ENCODE measurements around the gene DLG2. TPM values are rescaled to one million over a fixed set of nuclear protein-coding genes. Genes with fewer than 3 reads are reported as not detected.

Gene DLG2
- total and polyA plus RNA-seq, 2 donors (not counting 3 experiments of a cell fraction or from before 2014, with no cell fraction given), result 0.15 to 1.1 TPM

DNA sequence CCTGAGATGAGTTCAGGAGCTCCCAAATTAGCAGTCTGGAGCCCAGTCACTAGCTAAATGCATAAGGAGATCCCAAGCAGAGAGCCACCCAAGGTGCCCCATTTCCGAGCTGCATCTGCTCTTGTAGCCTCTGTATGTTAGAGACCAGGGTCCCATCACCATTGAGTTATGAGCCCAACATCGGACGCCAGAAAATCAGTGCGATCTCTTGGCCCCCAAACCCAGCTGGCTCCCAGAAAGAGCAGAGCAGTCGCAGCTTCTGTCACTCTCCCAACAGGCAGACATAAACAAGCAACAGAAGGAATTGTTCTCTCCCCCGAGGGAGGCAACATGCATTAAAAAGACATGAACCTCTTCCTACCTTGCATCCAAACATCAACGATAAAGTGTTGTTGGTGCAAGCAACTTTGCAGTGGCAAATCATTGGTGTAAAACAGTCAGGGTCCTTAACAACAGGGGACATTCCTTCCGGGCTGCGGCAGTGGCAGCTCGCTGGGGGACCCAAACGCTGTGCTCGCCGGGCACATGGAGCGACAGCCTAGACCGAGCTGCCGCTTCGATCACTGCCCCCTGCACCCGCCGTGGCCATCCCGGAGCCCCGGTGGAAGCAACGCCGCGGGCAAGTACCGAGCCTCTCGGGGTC is 907.1 kb downstream of the DLG2 start:
- Histone ChIP-seq H3K9me3 (replicated peaks; ENCODE audit: control insufficient read depth, insufficient read depth, low read length) (no peaks in the 10 kb centered on the region), H3K4me3 (replicated peaks in 1 of 3; ENCODE audit: insufficient read depth in 1 of 3, low read depth in 1 of 3, low read length in 3 of 3) (no peak overlapping the region), H3K79me2 (ENCODE audit: control insufficient read depth, insufficient read depth, low read length) (no peaks in the 10 kb centered on the region), H3K27me3 (ENCODE audit: control insufficient read depth in 2 of 2, insufficient read depth in 2 of 2, low read length in 2 of 2) (no peaks in the 10 kb centered on the region), H3K9ac (replicated peaks; ENCODE audit: extremely low read depth, insufficient read depth, low read length) (no peak overlapping the region), H3K36me3 (ENCODE audit: control insufficient read depth in 2 of 2, extremely low read depth in 1 of 2, insufficient read depth in 2 of 2, low read length in 2 of 2) (no peaks in the 10 kb centered on the region), H3K27ac (ENCODE audit: insufficient read depth, low read depth, low read length) (no peak overlapping the region), H2AFZ (ENCODE audit: low read depth, low read length) (no peak overlapping the region), H3K4me1 (ENCODE audit: control insufficient read depth, extremely low read depth, insufficient read depth, low read length) (no peaks in the 10 kb centered on the region), H3K4me2 (ENCODE audit: insufficient read depth, low read length) (no peak overlapping the region), H4K20me1 (replicated peaks; ENCODE audit: control insufficient read depth, extremely low read depth, insufficient read depth, low read length) (no peaks in the 10 kb centered on the region), H3K9me1 (replicated peaks; ENCODE audit: control insufficient read depth, extremely low read depth, insufficient read depth, low read length) (no peaks in the 10 kb centered on the region)
- FAIRE-seq (no peak), DNase-seq (ENCODE audit: low read depth, low spot score) (no peak)
- no peak for TF ChIP-seq MYC (IDR thresholded peaks at IDR 0.05; ENCODE audit: low read depth, low read length)
- no peak for TF ChIP-seq POLR2A (IDR thresholded peaks at IDR 0.05; ENCODE audit: low read depth, low read length)
- TF ChIP-seq EZH2 (IDR thresholded peaks at IDR 0.05; ENCODE audit: borderline replicate concordance, low read depth, low read length, severe bottlenecking), result no peak
- TF ChIP-seq, protein P1, sequence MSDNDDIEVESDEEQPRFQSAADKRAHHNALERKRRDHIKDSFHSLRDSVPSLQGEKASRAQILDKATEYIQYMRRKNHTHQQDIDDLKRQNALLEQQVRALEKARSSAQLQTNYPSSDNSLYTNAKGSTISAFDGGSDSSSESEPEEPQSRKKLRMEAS (IDR thresholded peaks at IDR 0.05; ENCODE audit: insufficient read depth, insufficient read length), result no peak
- BruUV-seq (replicated peaks), result no TSS peak
- dilution Hi-C loops (cut with MboI; ENCODE audit: extremely low pct_ligation_motif_present, low sequenced_read_pairs), result no loop called here
- CTCF ChIA-PET, result no interaction called here
- intact Hi-C loops (cut with micrococcal nuclease), result no loop called here
- POLR2A ChIA-PET, result no interaction called here

DNA sequence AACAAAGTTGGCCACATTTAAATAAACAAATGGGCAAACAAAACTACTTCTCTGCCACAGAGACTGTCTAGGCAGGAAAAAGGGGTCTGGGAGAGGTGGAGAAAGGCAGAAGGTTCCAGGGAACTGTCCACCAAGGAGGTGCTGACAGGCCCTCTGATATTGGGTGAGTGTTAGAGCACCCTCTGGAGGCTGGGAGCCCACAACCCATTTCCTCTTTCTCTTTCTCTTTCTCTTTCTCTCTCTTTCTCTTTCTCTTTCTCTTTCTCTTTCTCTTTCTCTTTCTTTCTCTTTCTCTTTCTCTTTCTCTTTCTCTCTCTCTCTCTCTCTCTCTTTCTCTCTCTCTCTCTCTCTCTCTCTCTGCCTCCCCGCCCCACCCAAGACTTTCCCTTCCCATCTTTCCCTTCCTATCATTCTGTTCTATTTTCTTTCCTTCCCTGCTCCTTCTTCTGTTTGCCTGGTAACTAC is 912.8 kb downstream of the DLG2 start:
- intact Hi-C loops (cut with micrococcal nuclease), result no loop called here
- Histone ChIP-seq H2AFZ (ENCODE audit: low read depth, low read length) (no peak overlapping the region), H3K4me2 (ENCODE audit: insufficient read depth, low read length) (no peak overlapping the region), H3K4me3 (replicated peaks in 1 of 3; ENCODE audit: insufficient read depth in 1 of 3, low read depth in 1 of 3, low read length in 3 of 3) (no peak overlapping the region), H3K79me2 (ENCODE audit: control insufficient read depth, insufficient read depth, low read length) (no peaks in the 10 kb centered on the region), H3K4me1 (ENCODE audit: control insufficient read depth, extremely low read depth, insufficient read depth, low read length) (no peaks in the 10 kb centered on the region), H3K9me3 (replicated peaks; ENCODE audit: control insufficient read depth, insufficient read depth, low read length) (peaks cover 2% of the 10 kb centered on the region), H3K9ac (replicated peaks; ENCODE audit: extremely low read depth, insufficient read depth, low read length) (no peak overlapping the region), H3K27me3 (ENCODE audit: control insufficient read depth in 2 of 2, insufficient read depth in 2 of 2, low read length in 2 of 2) (no peaks in the 10 kb centered on the region), H3K27ac (ENCODE audit: insufficient read depth, low read depth, low read length) (no peak overlapping the region), H3K36me3 (ENCODE audit: control insufficient read depth in 2 of 2, extremely low read depth in 1 of 2, insufficient read depth in 2 of 2, low read length in 2 of 2) (no peaks in the 10 kb centered on the region), H3K9me1 (replicated peaks; ENCODE audit: control insufficient read depth, extremely low read depth, insufficient read depth, low read length) (no peaks in the 10 kb centered on the region), H4K20me1 (replicated peaks; ENCODE audit: control insufficient read depth, extremely low read depth, insufficient read depth, low read length) (no peaks in the 10 kb centered on the region)
- CTCF ChIA-PET, result no interaction called here
- BruUV-seq (replicated peaks), result no TSS peak
- FAIRE-seq, result no peak
- POLR2A ChIA-PET, result no interaction called here
- TF ChIP-seq GATA2 (IDR thresholded peaks at IDR 0.05; ENCODE audit: insufficient read depth, insufficient read length, low read depth, low read length) (no peak), MYC (IDR thresholded peaks at IDR 0.05; ENCODE audit: low read depth, low read length) (no peak), POLR2A (IDR thresholded peaks at IDR 0.05; ENCODE audit: low read depth, low read length) (no peak), JUN (IDR thresholded peaks at IDR 0.05; ENCODE audit: borderline replicate concordance, insufficient read depth, insufficient read length, low read depth) (no peak), FOS (IDR thresholded peaks at IDR 0.05; ENCODE audit: borderline replicate concordance, insufficient read depth, low read length) (no peak), EZH2 (IDR thresholded peaks at IDR 0.05; ENCODE audit: borderline replicate concordance, low read depth, low read length, severe bottlenecking) (no peak), POLR2AphosphoS5 (IDR thresholded peaks at IDR 0.05; ENCODE audit: insufficient read depth, low read depth, low read length) (no peak)
- TF ChIP-seq, protein P2, sequence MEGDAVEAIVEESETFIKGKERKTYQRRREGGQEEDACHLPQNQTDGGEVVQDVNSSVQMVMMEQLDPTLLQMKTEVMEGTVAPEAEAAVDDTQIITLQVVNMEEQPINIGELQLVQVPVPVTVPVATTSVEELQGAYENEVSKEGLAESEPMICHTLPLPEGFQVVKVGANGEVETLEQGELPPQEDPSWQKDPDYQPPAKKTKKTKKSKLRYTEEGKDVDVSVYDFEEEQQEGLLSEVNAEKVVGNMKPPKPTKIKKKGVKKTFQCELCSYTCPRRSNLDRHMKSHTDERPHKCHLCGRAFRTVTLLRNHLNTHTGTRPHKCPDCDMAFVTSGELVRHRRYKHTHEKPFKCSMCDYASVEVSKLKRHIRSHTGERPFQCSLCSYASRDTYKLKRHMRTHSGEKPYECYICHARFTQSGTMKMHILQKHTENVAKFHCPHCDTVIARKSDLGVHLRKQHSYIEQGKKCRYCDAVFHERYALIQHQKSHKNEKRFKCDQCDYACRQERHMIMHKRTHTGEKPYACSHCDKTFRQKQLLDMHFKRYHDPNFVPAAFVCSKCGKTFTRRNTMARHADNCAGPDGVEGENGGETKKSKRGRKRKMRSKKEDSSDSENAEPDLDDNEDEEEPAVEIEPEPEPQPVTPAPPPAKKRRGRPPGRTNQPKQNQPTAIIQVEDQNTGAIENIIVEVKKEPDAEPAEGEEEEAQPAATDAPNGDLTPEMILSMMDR (IDR thresholded peaks at IDR 0.05; ENCODE audit: extremely low read depth in 1 of 2, insufficient read depth in 1 of 2, low read depth in 1 of 2, low read length in 2 of 2), result no peak
- TF ChIP-seq, protein P1 (IDR thresholded peaks at IDR 0.05; ENCODE audit: insufficient read depth, insufficient read length), result no peak
- dilution Hi-C loops (cut with MboI; ENCODE audit: extremely low pct_ligation_motif_present, low sequenced_read_pairs), result no loop called here
- no peak for DNase-seq (ENCODE audit: low read depth, low spot score)
